Keratinocyte (primary cell): ENCODE measurements around the gene UPK3B. TPM values are rescaled to one million over a fixed set of nuclear protein-coding genes. Genes with fewer than 3 reads are reported as not detected.
A peak's percentile ranks its signal among the peaks of the same experiment; 100 is the strongest.
"Not testable (repeated sequence)": the region's sequence is repeated elsewhere in the genome, so short reads cannot be mapped to it uniquely, and the experiment has no call there.

ENCODE experiments used
- DNase-seq: peaks from one replicate; pipeline ENCODE4 v3.0.0-alpha.2; 2011; ENCODE audit warnings: low read depth, missing footprints, low spot score
- FAIRE-seq: peaks from 2 replicates; lab custom pipeline; 2011; peaks lifted over from hg19 to GRCh38; lab: Jason Lieb, UNC
- H2AFZ ChIP-seq: 2 replicates; pipeline ENCODE4 v1.6.0; 2012; ENCODE audit warnings: low read length, control low read depth, inconsistent platforms; ENCODE audit not compliant: control insufficient read depth
- H3K27ac ChIP-seq: 2 replicates; pipeline ENCODE4 v1.5.1; 2011; ENCODE audit warnings: low read length; ENCODE audit not compliant: control insufficient read depth, insufficient read depth
- H3K27me3 ChIP-seq: 3 replicates; pipeline ENCODE4 v1.6.0; 2011; ENCODE audit warnings: low read length; ENCODE audit not compliant: control insufficient read depth, insufficient read depth; ENCODE audit errors: extremely low read depth
- H3K36me3 ChIP-seq, 2 experiments: 2 replicates in 1 of 2; 3 replicates in 1 of 2; pipeline ENCODE4 v1.5.1; 2011; ENCODE audit warnings: low read length in 2 of 2, mild to moderate bottlenecking in 1 of 2; ENCODE audit not compliant: control insufficient read depth in 2 of 2, insufficient read depth in 2 of 2; ENCODE audit errors: extremely low read depth in 1 of 2
- H3K4me1 ChIP-seq: 3 replicates; pipeline ENCODE4 v1.5.1; 2011; ENCODE audit warnings: low read length; ENCODE audit not compliant: control insufficient read depth, insufficient read depth; ENCODE audit errors: extremely low read depth
- H3K4me2 ChIP-seq: 3 replicates; pipeline ENCODE4 v1.6.0; 2011; ENCODE audit warnings: low read depth, low read length; ENCODE audit not compliant: control insufficient read depth, insufficient read depth; ENCODE audit errors: extremely low read depth
- H3K4me3 ChIP-seq, 3 experiments: fragments of 200-600 bp in 1 of 3; sonication (generic) in 1 of 3; 2 replicates in 2 of 3; 3 replicates in 1 of 3; pipeline ENCODE4 v1.5.1; 2011 to 2016; ENCODE audit warnings: low read length in 3 of 3, mild to moderate bottlenecking in 3 of 3, control low read depth in 2 of 3, inconsistent platforms in 1 of 3, low read depth in 1 of 3, mixed read lengths in 1 of 3, mixed run types in 1 of 3, moderate library complexity in 1 of 3; ENCODE audit not compliant: control insufficient read depth in 2 of 3, insufficient read depth in 2 of 3; ENCODE audit errors: extremely low read depth in 1 of 3
- H3K79me2 ChIP-seq: 2 replicates; pipeline ENCODE4 v1.6.0; 2012; ENCODE audit warnings: low read length; ENCODE audit not compliant: control insufficient read depth, insufficient read depth
- H3K9ac ChIP-seq: 3 replicates; pipeline ENCODE4 v1.6.0; 2011; ENCODE audit warnings: low read length; ENCODE audit not compliant: control insufficient read depth, insufficient read depth; ENCODE audit errors: extremely low read depth
- H3K9me1 ChIP-seq: 3 replicates; pipeline ENCODE4 v1.6.0; 2011; ENCODE audit warnings: low read length; ENCODE audit not compliant: control insufficient read depth, insufficient read depth; ENCODE audit errors: extremely low read depth
- H3K9me3 ChIP-seq: 2 replicates; pipeline ENCODE4 v1.5.1; 2012; ENCODE audit warnings: low read depth, low read length; ENCODE audit not compliant: control insufficient read depth
- H4K20me1 ChIP-seq: 3 replicates; pipeline ENCODE4 v1.6.0; 2011; ENCODE audit warnings: low read length; ENCODE audit not compliant: control insufficient read depth, insufficient read depth; ENCODE audit errors: extremely low read depth
- CTCF ChIP-seq, 3 experiments: IDR thresholded peaks in 1 of 3; conservative IDR thresholded peaks in 1 of 3; optimal IDR thresholded peaks in 1 of 3; 2 replicates in 2 of 3; 3 replicates in 1 of 3; pipeline versions ENCODE3 to v1.5.1; 2011; ENCODE audit warnings: low read length in 3 of 3, mild to moderate bottlenecking in 3 of 3, moderate library complexity in 2 of 3, control low read depth in 1 of 3, inconsistent platforms in 1 of 3; ENCODE audit not compliant: insufficient read depth in 2 of 3; ENCODE audit errors: extremely low read depth in 1 of 3
- EZH2 ChIP-seq: IDR thresholded peaks from one replicate; pipeline ENCODE4 v1.6.1; 2012; ENCODE audit warnings: inconsistent platforms, mild to moderate bottlenecking, low read length, moderate library complexity
- dilution Hi-C: fragments of 300-500 bp; cut with MboI; formaldehyde crosslinking; loops from one replicate; pipeline ENCODE4 v1.7.0; 2020; ENCODE audit warnings: low sequenced_read_pairs; ENCODE audit not compliant: extremely low pct_ligation_motif_present
- polyA minus RNA-seq, 3 experiments: library from RNA; depleted of rRNA, polyadenylated mRNA; stranded (reverse); fragments of >200 nt; gene quantifications; 1 replicate in 1 of 3; 2 replicates in 1 of 3; 3 replicates in 1 of 3; pipeline ENCODE4 v1.2.3, GENCODE V29; 2011
- polyA plus RNA-seq, 5 experiments: library from polyadenylated mRNA; depleted of rRNA in 3 of 5; stranded (reverse) in 3 of 5; stranded (forward) in 1 of 5; unstranded in 1 of 5; fragments of >200 nt; gene quantifications; 1 replicate in 1 of 5; 2 replicates in 3 of 5; 3 replicates in 1 of 5; pipeline versions ENCODE4 v1.2.1 to v1.2.3, GENCODE V29; 2011 to 2012; ENCODE audit warnings: missing spikeins in 2 of 5, low read depth in 1 of 5, low replicate concordance in 1 of 5

Gene UPK3B
- 2.6 to 11.9 TPM (median 7.5 TPM) in 3 replicates for polyA plus RNA-seq
- 5.5 TPM for polyA plus RNA-seq (2011; ENCODE audit: low read depth)
- polyA plus RNA-seq (2011; cell fraction: cytosol; rRNA removed): 8.9 and 29.3 TPM in 2 replicates
- 24.3 and 37.7 TPM in 2 replicates for polyA plus RNA-seq (2011; cell fraction: nucleus; rRNA removed)
- 20.4 and 23.9 TPM in 2 replicates for polyA plus RNA-seq (2012; ENCODE audit: low replicate concordance)
- 5.6 to 13.5 TPM (median 8.2 TPM) in 3 replicates for polyA minus RNA-seq
- 87.3 TPM for polyA minus RNA-seq (2011; cell fraction: cytosol; rRNA and poly(A)+ RNA removed)
- 30.7 and 32.4 TPM in 2 replicates for polyA minus RNA-seq (2011; cell fraction: nucleus; rRNA and poly(A)+ RNA removed)

- peak within 1 kb of the TSS; percentile 34 for H3K9ac ChIP-seq
- DNase-seq: peak; percentile 75
Measured at GRCh38 chr7:76509931-76510877, at the start of gene UPK3B. UPK3B (plus strand) TSS chr7:76510552; CDS start chr7:76510653, 101 bp downstream.

DNA sequence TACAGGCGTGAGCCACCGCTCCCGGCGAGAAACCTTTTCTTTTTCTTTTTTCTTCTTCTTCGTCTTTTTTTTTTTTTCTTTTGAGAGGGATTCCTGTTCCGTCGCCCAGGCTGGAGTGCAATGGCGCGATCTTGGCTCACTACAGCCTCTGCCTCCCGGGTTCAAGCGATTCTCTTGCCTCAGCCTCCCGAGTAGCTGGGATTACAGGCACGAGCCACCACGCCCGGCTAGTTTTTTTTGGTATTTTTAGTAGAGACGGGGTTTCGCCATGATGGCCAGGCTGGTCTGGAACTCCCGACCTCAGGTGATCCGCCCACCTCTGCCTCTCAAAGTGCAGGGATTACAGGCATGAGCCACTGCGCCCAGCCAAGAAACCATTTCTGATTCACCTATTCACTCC is 49.6 kb upstream of the UPK3B start:
- FAIRE-seq, DNase-seq, H3K9me1 ChIP-seq, H3K79me2 ChIP-seq, dilution Hi-C loops, H3K36me3 ChIP-seq, H3K27me3 ChIP-seq, H3K4me3 ChIP-seq, H3K27ac ChIP-seq, H2AFZ ChIP-seq, H3K4me2 ChIP-seq, H3K9ac ChIP-seq, H3K4me1 ChIP-seq, H3K9me3 ChIP-seq, H4K20me1 ChIP-seq: not testable (repeated sequence)

More at GRCh38 chr7:76509931-76510877, at the start of gene UPK3B:
- FAIRE-seq: no peak
- no peaks in the 10 kb centered on the region for H3K9me3 ChIP-seq
- dilution Hi-C loops: no loop called here
- H3K79me2 ChIP-seq: no peaks in the 10 kb centered on the region
- no peaks in the 10 kb centered on the region for H4K20me1 ChIP-seq
- no peak within 1 kb of the TSS for H3K27ac ChIP-seq
- peak within 1 kb of the TSS; percentile 70 for H3K4me2 ChIP-seq
- H3K27me3 ChIP-seq: no peaks in the 10 kb centered on the region
- no peaks in the 10 kb centered on the region for H3K9me1 ChIP-seq
- no peak within 1 kb of the TSS for H2AFZ ChIP-seq
- H3K36me3 ChIP-seq: peaks cover 6 to 13% of the 10 kb centered on the region in 2 experiments
- TF ChIP-seq EZH2 (no peak), CTCF (optimal IDR thresholded peaks at IDR 0.05 in 1 of 3, IDR thresholded peaks at IDR 0.05 in 1 of 3, conservative IDR thresholded peaks at IDR 0.05 in 1 of 3; ENCODE audit: extremely low read depth in 1 of 3, insufficient read depth in 2 of 3, low read length in 3 of 3) (peak in 2 of 3 experiments; percentile 28 to 61)
- peak within 1 kb of the TSS; percentile 20 to 45 (median 43) for H3K4me3 ChIP-seq
- peaks cover 10% of the 10 kb centered on the region for H3K4me1 ChIP-seq

GRCh38 chr7:76461464-76462101 is 48.8 kb upstream of the UPK3B start, which contains the start of gene DTX2:
DTX2 (plus strand) TSS chr7:76461709; CDS start chr7:76480510, 18,801 bp downstream.
- H3K9ac ChIP-seq: peak within 1 kb of the TSS; percentile 56
- H3K4me2 ChIP-seq, FAIRE-seq, H3K27ac ChIP-seq, H3K36me3 ChIP-seq, H2AFZ ChIP-seq, H3K4me1 ChIP-seq, DNase-seq, H3K27me3 ChIP-seq, H3K9me1 ChIP-seq, dilution Hi-C loops, H4K20me1 ChIP-seq, H3K9me3 ChIP-seq: not testable (repeated sequence)
- peaks cover 10% of the 10 kb centered on the region for H3K79me2 ChIP-seq
- H3K4me3 ChIP-seq: peak within 1 kb of the TSS in 2 of 3 experiments; percentile 44 to 49
